Right ventricle myocardium inferior (tissue), 1 donor: ENCODE data around the gene FBLN5. TPM values are rescaled to one million over a fixed set of nuclear protein-coding genes. Genes with fewer than 3 reads are reported as not detected.
"Not testable (repeated sequence)": the region's sequence is repeated elsewhere in the genome, so short reads cannot be mapped to it uniquely, and the experiment has no call there.

Source experiments
- ATAC-seq: fragments of 200-7000 bp; cut with Tn5 transposase; one replicate; pipeline ENCODE4 v1.9.1; 2020; ENCODE audit warnings: mild to moderate bottlenecking, moderate library complexity
- DNase-seq: peaks from one replicate; pipeline ENCODE4 v3.0.0; 2021; ENCODE audit errors: missing footprints
- intact Hi-C: fragments of 100-400 bp; cut with DNase I; formaldehyde crosslinking; loops from one replicate; pipeline ENCODE4 v1.11.0; 2022
- total RNA-seq: library from RNA; stranded (reverse); fragmentation: NEBNext Ultra II Directional; extraction: Animal tissue kit (Norgen Biotek cat#: 25700); gene quantifications from one replicate; pipeline ENCODE4 v1.2.1, GENCODE V29; 2021
- donor health status: DM: no; HTN: yes; CAD: no; lungs with severe emphysema.

FBLN5 gene
- total RNA-seq, 1 donor from 2014 or later = 85.3 TPM

- ATAC-seq = no peak
- intact Hi-C loops = no loop called here
- DNase-seq = no peak
Observed at GRCh38 chr14:91845652-91846051, 101.8 kb downstream of the FBLN5 start.

DNA sequence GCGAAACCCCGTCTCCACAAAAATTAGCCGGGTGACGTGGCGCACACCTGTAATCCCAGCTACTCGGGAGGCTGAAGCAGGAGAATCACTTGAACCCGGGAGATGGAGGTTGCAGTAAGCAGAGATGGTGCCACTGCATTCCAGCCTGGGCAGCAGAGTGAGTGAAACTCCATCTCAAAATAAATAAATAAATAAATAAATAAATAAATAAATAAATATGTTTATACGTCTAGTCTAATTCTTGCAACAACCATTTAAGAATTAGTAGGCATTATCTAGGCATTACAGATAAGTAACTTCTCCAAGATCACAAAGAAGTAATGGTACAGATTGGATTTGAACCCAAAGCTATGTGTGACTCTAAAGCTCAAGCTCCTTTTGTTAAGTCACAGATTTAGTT lies 102.4 kb downstream of the FBLN5 start:
- DNase-seq, intact Hi-C loops, ATAC-seq: not testable (repeated sequence)

- DNase-seq = no peak
- no peak for ATAC-seq
- intact Hi-C loops = no loop called here
Observed at GRCh38 chr14:91844029-91844428, 103.5 kb downstream of the FBLN5 start.

GRCh38 chr14:91843437-91843836 lies 104.1 kb downstream of the FBLN5 start:
- no peak for ATAC-seq
- intact Hi-C loops = no loop called here
- no peak for DNase-seq

- intact Hi-C loops = no loop called here
- no peak for DNase-seq
- no peak for ATAC-seq
Observed at GRCh38 chr14:91841065-91841464, 106.4 kb downstream of the FBLN5 start.

DNA sequence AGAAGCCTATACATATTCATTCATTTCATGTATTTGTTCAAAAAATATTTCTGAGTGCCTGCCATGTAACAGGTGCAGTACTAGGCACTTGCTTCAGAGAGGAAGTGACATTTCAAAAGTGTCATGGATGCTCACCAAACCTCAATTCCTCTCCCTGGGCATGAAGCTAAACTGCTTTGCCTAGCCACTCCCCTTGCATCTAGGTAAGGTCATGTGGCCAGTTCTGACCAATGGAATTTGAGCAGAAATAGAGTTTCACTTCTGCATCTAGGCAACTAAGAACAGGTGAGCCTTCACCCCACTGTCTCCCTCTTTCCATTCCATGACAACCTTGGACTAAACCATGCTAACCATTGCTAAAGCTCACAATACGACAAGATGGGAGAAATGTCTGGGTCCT lies 107.7 kb downstream of the FBLN5 start:
- ATAC-seq = no peak
- intact Hi-C loops = no loop called here
- DNase-seq = no peak

- ATAC-seq (peak; percentile 19), DNase-seq (no peak)
- intact Hi-C loops = no loop called here
Observed at GRCh38 chr14:91837076-91837475, 110.4 kb downstream of the FBLN5 start.

GRCh38 chr14:91835920-91836843 lies 111.3 kb downstream of the FBLN5 start:
- intact Hi-C loops = no loop called here
- DNase-seq (peak; percentile 82), ATAC-seq (peak; percentile 94)

DNA sequence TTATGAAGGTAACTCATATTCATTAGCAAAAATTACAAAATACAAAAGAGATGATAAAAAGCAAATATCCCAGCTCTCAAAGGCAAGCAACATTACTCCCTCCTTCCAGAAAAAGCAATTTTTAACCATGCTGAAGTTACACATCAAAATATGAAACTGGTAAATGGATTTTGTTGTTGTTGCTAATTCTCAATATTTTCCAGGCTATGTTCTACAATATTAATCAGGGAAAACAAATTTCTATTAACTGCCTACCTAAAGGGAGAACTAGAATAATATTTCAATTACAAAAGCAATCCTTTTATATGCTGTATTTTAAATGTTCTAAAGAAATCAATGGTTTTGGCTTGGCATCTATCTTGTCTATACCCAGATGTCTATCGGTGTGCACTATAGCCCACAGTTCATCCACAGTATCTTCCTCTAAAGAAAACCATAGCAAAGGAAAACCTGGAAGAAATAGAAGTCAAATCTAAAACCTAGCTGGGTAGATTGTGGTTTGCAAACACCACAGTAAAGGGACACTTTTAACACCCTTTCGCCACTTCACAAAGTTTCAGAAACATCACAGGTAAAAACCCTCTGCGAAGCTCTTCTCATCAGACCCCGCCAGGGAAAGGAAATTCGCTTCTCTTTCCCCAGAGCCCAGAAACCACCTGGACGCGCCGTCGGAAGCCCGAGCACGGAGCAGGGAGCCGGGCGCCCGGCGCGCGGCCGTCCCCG lies 112.1 kb downstream of the FBLN5 start:
- DNase-seq (no peak), ATAC-seq (no peak)
- intact Hi-C loops = no loop called here

DNA sequence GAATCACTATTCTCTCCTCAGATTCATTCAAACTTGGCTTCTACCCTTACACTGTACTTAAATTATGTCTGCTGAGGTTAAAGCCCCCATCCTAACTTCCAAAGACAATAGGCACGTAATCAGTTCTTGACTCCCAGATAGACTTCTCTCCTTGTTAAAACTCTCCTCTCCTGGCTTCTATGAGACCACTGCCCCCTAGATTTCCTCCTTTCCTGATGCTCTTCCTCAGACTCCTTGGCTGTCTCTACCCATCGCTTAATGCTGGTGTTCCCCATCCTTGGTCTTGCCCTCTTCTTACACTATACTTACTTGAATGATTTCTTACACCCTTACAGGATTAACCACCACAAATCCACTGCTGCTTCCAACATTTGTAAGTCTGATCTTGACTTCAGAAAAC lies 112.9 kb downstream of the FBLN5 start:
- no peak for ATAC-seq
- no peak for DNase-seq
- intact Hi-C loops = no loop called here

DNA sequence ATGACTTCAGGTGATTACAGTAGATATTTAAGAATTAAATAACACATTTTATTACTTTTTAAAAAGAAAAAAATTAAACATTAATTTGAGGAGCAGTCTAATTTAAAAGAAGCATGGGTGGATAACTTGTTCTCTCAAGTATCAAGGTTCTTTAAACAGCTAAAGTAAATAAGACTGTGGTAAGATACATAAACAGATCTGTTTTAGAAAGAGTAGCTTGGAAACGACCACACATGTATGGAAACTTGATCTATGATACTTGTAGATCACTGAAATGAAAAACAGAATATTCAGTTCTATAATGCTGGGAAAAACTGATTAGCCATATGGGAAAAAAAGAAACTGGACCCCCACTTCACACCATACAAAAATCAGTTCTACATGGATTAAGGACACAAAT lies 116.2 kb downstream of the FBLN5 start:
- intact Hi-C loops = no loop called here
- DNase-seq = no peak
- ATAC-seq = no peak

DNA sequence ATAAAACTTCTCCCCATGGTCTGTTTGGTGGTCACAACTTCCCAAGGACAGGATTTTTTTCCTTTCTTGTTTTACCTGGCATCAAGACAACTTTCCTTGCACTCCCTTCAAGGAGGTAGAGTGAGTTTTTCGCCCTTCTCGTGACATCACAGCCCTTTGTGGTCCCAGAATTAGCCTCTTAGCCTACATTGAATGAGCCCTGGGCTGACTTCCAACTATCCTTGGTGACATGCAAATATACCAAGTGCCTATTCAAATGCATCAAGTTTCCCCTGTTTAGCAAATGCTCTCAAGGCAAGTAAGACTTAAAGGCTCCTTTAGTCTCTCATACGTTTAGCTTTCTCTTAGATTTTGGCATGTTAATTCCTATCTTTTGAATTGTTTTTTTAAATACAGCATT lies 116.7 kb downstream of the FBLN5 start:
- DNase-seq = no peak
- ATAC-seq = no peak
- intact Hi-C loops = no loop called here

DNA sequence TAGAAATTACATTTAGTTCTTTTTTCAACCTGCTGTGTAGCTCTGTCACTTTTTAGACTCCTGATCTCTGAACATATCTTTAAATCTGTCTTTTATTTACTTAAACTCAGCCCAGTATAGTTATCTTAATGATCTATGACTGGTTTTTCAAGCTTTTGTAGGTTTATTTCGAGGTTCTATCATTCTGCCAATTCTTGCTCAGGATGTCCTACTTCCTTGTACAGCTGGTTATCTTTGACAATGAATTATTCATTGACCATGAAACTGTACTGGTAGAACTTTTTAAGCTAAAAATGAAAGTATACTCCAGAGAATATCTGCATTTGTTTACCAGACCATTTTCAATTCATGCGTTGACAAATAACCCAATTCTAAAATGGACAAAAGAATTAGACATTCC lies 118.0 kb downstream of the FBLN5 start:
- DNase-seq (no peak), ATAC-seq (no peak)
- intact Hi-C loops = no loop called here

DNA sequence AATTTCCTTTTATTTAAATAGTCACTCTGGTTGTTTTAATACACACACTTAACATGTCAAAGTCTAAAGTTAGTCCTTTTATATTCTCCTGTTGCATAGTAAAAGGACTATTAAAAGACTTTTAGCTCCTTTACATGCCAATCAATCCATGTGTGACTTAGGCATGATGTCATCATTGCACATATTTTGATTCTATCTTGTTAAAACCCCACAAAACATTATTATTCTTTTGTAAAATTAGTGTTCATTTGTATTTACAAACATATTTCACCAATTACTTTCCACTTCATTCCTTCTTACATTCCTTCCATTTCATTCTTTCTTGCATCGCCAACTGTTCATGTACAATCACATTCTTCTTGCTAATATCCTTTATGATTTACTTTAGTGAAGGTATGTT lies 119.7 kb downstream of the FBLN5 start:
- DNase-seq = no peak

More for the DNA sequence above, 119.7 kb downstream of the FBLN5 start:
- no peak for ATAC-seq
- intact Hi-C loops = no loop called here

Other genes starting within 250 kb of the FBLN5 start
- gene CATSPERB, start 215.6 kb downstream of the FBLN5 start, total RNA-seq = 2.4 TPM
- 12.6 TPM for gene TC2N, start 80.2 kb downstream of the FBLN5 start, total RNA-seq
- gene TRIP11, start 92.4 kb upstream of the FBLN5 start, total RNA-seq = 51.2 TPM
- gene ATXN3, start 158.9 kb upstream of the FBLN5 start, total RNA-seq = 16.9 TPM
- 635 TPM for gene NDUFB1, start 174.0 kb upstream of the FBLN5 start, total RNA-seq
- gene CPSF2, start 174.3 kb upstream of the FBLN5 start, total RNA-seq = 38.8 TPM